HepG2 (cell line): ENCODE data around the gene GRM1. TPM values are rescaled to one million over a fixed set of nuclear protein-coding genes. Genes with fewer than 3 reads are reported as not detected.

Experiments used
- ATAC-seq: fragments of 200-7000 bp; cut with Tn5 transposase; 3 replicates; pipeline ENCODE4 v1.9.1; 2020; ENCODE audit warnings: mild to moderate bottlenecking, moderate library complexity
- BruUV-seq: library from RNA; stranded (reverse); fragments of 400-500 nt; replicated peaks from 2 replicates; lab custom pipeline; 2021; lab: Mats Ljungman, UMichigan
- CTCF ChIA-PET: fragments of 300-600 bp; formaldehyde crosslinking; extraction: SDS; loops from one replicate; lab custom pipeline; 2021; ENCODE audit warnings: low total read pairs, inconsistent platforms, low intra/inter-chr PET ratio; lab: Yijun Ruan, JAX
- POLR2A ChIA-PET: fragments of 350-600 bp; sonication (Branson Sonifier 250); formaldehyde crosslinking; loops from one replicate; lab custom pipeline; 2020; ENCODE audit warnings: antibody characterized with exemption, inconsistent platforms; lab: Yijun Ruan, JAX
- DNase-seq: peaks from one replicate; pipeline ENCODE4 v3.0.0-alpha.2; 2015; ENCODE audit warnings: low spot score
- FAIRE-seq: peaks from 3 replicates; lab custom pipeline; 2011; peaks lifted over from hg19 to GRCh38; lab: Jason Lieb, UNC
- H2AFZ ChIP-seq: one replicate; pipeline ENCODE4 v1.6.1; 2011; ENCODE audit warnings: low read length, inconsistent platforms
- H3K27ac ChIP-seq: fragments of 300-600 bp; 3 replicates; pipeline ENCODE4 v1.8.0; 2011; ENCODE audit warnings: mixed run types, mild to moderate bottlenecking, mixed read lengths, low read length, inconsistent platforms; ENCODE audit not compliant: insufficient read depth; ENCODE audit errors: extremely low read length
- H3K27me3 ChIP-seq, 2 experiments: fragments of 200-600 bp in 1 of 2; 2 replicates in 1 of 2; 3 replicates in 1 of 2; pipeline versions ENCODE4 v1.6.0 to v1.8.0; 2011; ENCODE audit warnings: low read length in 2 of 2, mild to moderate bottlenecking in 2 of 2, moderate library complexity in 2 of 2, inconsistent platforms in 1 of 2; ENCODE audit not compliant: insufficient read depth in 2 of 2, control insufficient read depth in 1 of 2
- H3K36me3 ChIP-seq, 2 experiments: fragments of 200-600 bp in 1 of 2; replicated peaks in 1 of 2; 2 replicates in 1 of 2; 3 replicates in 1 of 2; pipeline versions ENCODE4 v1.5.1 to v1.8.0; 2011; ENCODE audit warnings: low read length in 2 of 2, inconsistent platforms in 1 of 2; ENCODE audit not compliant: insufficient read depth in 2 of 2, control insufficient read depth in 1 of 2
- H3K4me1 ChIP-seq: 2 replicates; pipeline ENCODE4 v1.5.1; 2012; ENCODE audit warnings: low read length, inconsistent platforms; ENCODE audit not compliant: insufficient read depth
- H3K4me2 ChIP-seq: 2 replicates; pipeline ENCODE4 v1.6.0; 2011; ENCODE audit warnings: low read depth, low read length, inconsistent platforms
- H3K4me3 ChIP-seq, 3 experiments: fragments of 200-600 bp in 1 of 3; sonication (generic), shearing (Covaris generic) in 1 of 3; replicated peaks in 1 of 3; 2 replicates each; pipeline ENCODE4 v1.5.1; 2011 to 2016; ENCODE audit warnings: low read length in 3 of 3, inconsistent platforms in 2 of 3, low read depth in 2 of 3, mild to moderate bottlenecking in 2 of 3, control low read depth in 1 of 3, mixed read lengths in 1 of 3; ENCODE audit not compliant: insufficient read depth in 1 of 3
- H3K79me2 ChIP-seq: one replicate; pipeline ENCODE4 v1.6.1; 2011; ENCODE audit warnings: low read length, inconsistent platforms; ENCODE audit not compliant: insufficient read depth
- H3K9ac ChIP-seq: 2 replicates; pipeline ENCODE4 v1.6.0; 2011; ENCODE audit warnings: mild to moderate bottlenecking, low read depth, low read length, inconsistent platforms; ENCODE audit not compliant: insufficient read depth
- H3K9me3 ChIP-seq: 2 replicates; pipeline ENCODE4 v1.5.1; 2012; ENCODE audit warnings: mild to moderate bottlenecking, low read length
- H4K20me1 ChIP-seq: 2 replicates; pipeline ENCODE4 v1.6.0; 2011; ENCODE audit warnings: inconsistent platforms, mild to moderate bottlenecking, low read length, moderate library complexity; ENCODE audit not compliant: insufficient read depth
- HES4 ChIP-seq: sonication (generic); formaldehyde crosslinking; IDR thresholded peaks from 2 replicates; pipeline ENCODE4 v1.9.0; 2021; ENCODE audit warnings: mild to moderate bottlenecking, missing genetic modification reagents, borderline replicate concordance
- KDM6A ChIP-seq: IDR thresholded peaks from 2 replicates; pipeline ENCODE4 v1.6.1; 2016; ENCODE audit warnings: low read depth
- MAFF ChIP-seq: IDR thresholded peaks from 2 replicates; pipeline ENCODE4 v1.6.1; 2011; ENCODE audit warnings: low read depth, low read length, improper control_type of control experiment
- MAFK ChIP-seq, 2 experiments: IDR thresholded peaks in 1 of 2; conservative IDR thresholded peaks in 1 of 2; 2 replicates each; pipeline ENCODE4 v1.6.1; 2011; ENCODE audit warnings: improper control_type of control experiment in 2 of 2, low read length in 2 of 2
- MTA3 ChIP-seq: sonication (generic); formaldehyde crosslinking; IDR thresholded peaks from 2 replicates; pipeline ENCODE4 v1.4.0; 2020; ENCODE audit warnings: missing genetic modification reagents
- RBFOX2 ChIP-seq: fragments of 200-400 bp; formaldehyde crosslinking; IDR thresholded peaks from 2 replicates; pipeline ENCODE4 v1.6.1; 2017; ENCODE audit warnings: low read depth, mild to moderate bottlenecking, low read length
- SIX4 ChIP-seq: sonication (generic); formaldehyde crosslinking; IDR thresholded peaks from 2 replicates; pipeline ENCODE4 v1.4.0; 2020; ENCODE audit warnings: missing genetic modification reagents
- SP2 ChIP-seq: sonication (generic); formaldehyde crosslinking; IDR thresholded peaks from 2 replicates; pipeline ENCODE4 v1.5.1; 2020; ENCODE audit warnings: mild to moderate bottlenecking, missing genetic modification reagents
- ZNF460 ChIP-seq: sonication (generic); formaldehyde crosslinking; IDR thresholded peaks from 2 replicates; pipeline ENCODE4 v1.5.1; 2020; ENCODE audit warnings: missing genetic modification reagents, mild to moderate bottlenecking, borderline replicate concordance
- ZNF619 ChIP-seq: sonication (generic); formaldehyde crosslinking; IDR thresholded peaks from 2 replicates; pipeline ENCODE4 v1.4.0; 2020; ENCODE audit warnings: mild to moderate bottlenecking, missing genetic modification reagents
- WGBS: methylation state at CpG from one replicate; pipeline ENCODE4 v1.1.6; 2017; ENCODE audit warnings: low lambda C conversion rate; 5-methylcytosine and 5-hydroxymethylcytosine counted together
- in situ Hi-C: cut with HindIII; loops from 2 replicates; pipeline ENCODE4 v1.10.0; 2017; ENCODE audit warnings: low pct_unique_long_range_greater_than_20kb; ENCODE audit not compliant: extremely low pct_ligation_motif_present
- intact Hi-C: fragments of 100-400 bp; cut with micrococcal nuclease; formaldehyde crosslinking; loops from one replicate; pipeline ENCODE4 v1.10.0; 2022; ENCODE audit not compliant: unreplicated experiment
- polyA plus RNA-seq, 8 experiments: library from polyadenylated mRNA; depleted of rRNA in 3 of 8; stranded (reverse) in 7 of 8; unstranded in 1 of 8; fragments of >200 nt; fragmentation: Illumina TruSeq in 4 of 8; extraction: Trizol in 4 of 8; gene quantifications; 2 replicates each; pipeline versions ENCODE4 v1.2.1 to v1.2.3, GENCODE V29; 2011 to 2016; ENCODE audit warnings: low read depth in 4 of 8, missing spikeins in 1 of 8, mixed read lengths in 1 of 8; ENCODE audit not compliant: insufficient read depth in 1 of 8
- total RNA-seq, 5 experiments: library from RNA; depleted of rRNA; stranded (reverse); fragments of >200 nt; fragmentation: Illumina TruSeq; extraction: Trizol; gene quantifications; 2 replicates each; pipeline ENCODE4 v1.2.3, GENCODE V29; 2016; ENCODE audit warnings: low read depth in 1 of 5
- TF ChIP-seq, protein P1 (sequence below): sonication (generic); formaldehyde crosslinking; IDR thresholded peaks from 2 replicates; pipeline ENCODE4 v1.8.0; 2022; ENCODE audit warnings: mild to moderate bottlenecking, missing genetic modification reagents, borderline replicate concordance
- TF ChIP-seq, protein P2 (sequence below): sonication (generic); formaldehyde crosslinking; IDR thresholded peaks from 2 replicates; pipeline ENCODE4 v1.4.0; 2020; ENCODE audit warnings: missing genetic modification reagents
- TF ChIP-seq, protein P3 (sequence below): sonication (generic); formaldehyde crosslinking; conservative IDR thresholded peaks from 2 replicates; pipeline ENCODE4 v1.4.0; 2020; ENCODE audit warnings: missing genetic modification reagents

Gene GRM1
- total and polyA plus RNA-seq, 2 of the 13 experiments (the other 11 are each of a cell fraction or from before 2014, with no cell fraction given) = 0.09 TPM; not detected in 1

DNA sequence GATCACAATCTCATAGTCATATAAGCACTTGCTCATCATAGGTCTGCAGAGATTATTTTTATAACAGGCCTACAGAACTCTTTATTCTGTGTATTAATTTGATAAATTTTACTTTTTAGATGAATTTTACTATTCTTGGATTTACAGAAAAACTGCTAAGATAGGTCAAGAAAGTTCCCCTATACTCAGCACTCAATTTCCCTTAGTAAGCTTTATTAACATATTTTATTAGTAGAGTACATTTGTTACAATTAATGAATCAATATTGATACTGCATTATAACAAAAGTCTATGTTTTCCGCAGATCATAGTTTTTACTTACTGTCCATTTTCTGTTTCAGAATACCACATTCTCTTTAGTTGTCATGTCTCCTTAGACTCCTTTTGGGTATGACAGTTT is 148.9 kb downstream of the GRM1 start:
- ChIA-PET CTCF (no interaction called here), POLR2A (no interaction called here)
- Histone ChIP-seq H4K20me1 (no peaks in the 10 kb centered on the region), H3K9me3 (no peaks in the 10 kb centered on the region), H3K36me3 (no peaks in the 10 kb centered on the region), H3K4me1 (no peaks in the 10 kb centered on the region), H3K4me3 (no peak overlapping the region), H3K79me2 (no peaks in the 10 kb centered on the region), H3K9ac (no peak overlapping the region), H3K27ac (no peak overlapping the region), H3K4me2 (no peak overlapping the region), H3K27me3 (no peaks in the 10 kb centered on the region), H2AFZ (no peak overlapping the region)
- ATAC-seq (no peak), DNase-seq (no peak), FAIRE-seq (no peak)
- intact Hi-C loops (no loop called here), in situ Hi-C loops (no loop called here)
- 60% methylated on average over 1 of the region's 1 CpG for WGBS
- no TSS peak for BruUV-seq
- TF ChIP-seq SIX4 (CRISPR knock-in tag) = no peak
- TF ChIP-seq MAFF = peak; percentile 66; the same call in 1 of the 2 replicates
- peak; percentile 14 to 71; a peak in 2 of 4 replicates for TF ChIP-seq MAFK (conservative IDR thresholded peaks at IDR 0.05 in 1 of 2, IDR thresholded peaks at IDR 0.05 in 1 of 2; ENCODE audit: low read length in 2 of 2)

DNA sequence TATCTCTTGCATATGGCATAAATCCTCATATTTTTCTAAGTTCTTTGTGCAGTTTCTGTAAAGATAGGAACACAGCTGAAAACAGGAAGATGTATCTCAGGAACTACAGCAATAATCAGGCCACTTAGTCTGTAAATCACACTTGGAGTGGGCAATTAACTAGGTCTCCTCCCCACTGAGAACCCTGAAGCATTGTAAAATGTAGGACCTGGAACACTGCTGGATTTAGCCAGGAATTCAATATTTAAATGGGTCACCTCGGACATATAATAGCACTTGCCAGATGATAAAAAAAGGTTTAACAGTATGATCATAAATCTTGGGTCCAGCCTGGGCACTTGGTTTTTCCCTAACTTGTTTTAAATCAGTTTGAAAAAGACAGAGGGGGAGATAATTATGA is 155.0 kb downstream of the GRM1 start:
- H3K4me3 ChIP-seq = no peak overlapping the region
- no peak overlapping the region for H2AFZ ChIP-seq
- DNase-seq = no peak
- POLR2A ChIA-PET = no interaction called here
- no peak for ATAC-seq
- BruUV-seq = no TSS peak
- no peak overlapping the region for H3K4me2 ChIP-seq
- H4K20me1 ChIP-seq = no peaks in the 10 kb centered on the region
- H3K27me3 ChIP-seq = no peaks in the 10 kb centered on the region
- no peak overlapping the region for H3K27ac ChIP-seq
- no peaks in the 10 kb centered on the region for H3K9me3 ChIP-seq
- no peaks in the 10 kb centered on the region for H3K79me2 ChIP-seq
- WGBS = 0% methylated on average over 1 of the region's 1 CpG
- no peaks in the 10 kb centered on the region for H3K4me1 ChIP-seq
- no peak overlapping the region for H3K9ac ChIP-seq
- in situ Hi-C loops = no loop called here
- intact Hi-C loops = no loop called here
- no peak for FAIRE-seq
- CTCF ChIA-PET = no interaction called here
- no peaks in the 10 kb centered on the region for H3K36me3 ChIP-seq
- no peak for TF ChIP-seq SP2 (CRISPR knock-in tag)
- no peak for TF ChIP-seq ZNF460
- no peak for TF ChIP-seq MTA3
- TF ChIP-seq, protein P1, sequence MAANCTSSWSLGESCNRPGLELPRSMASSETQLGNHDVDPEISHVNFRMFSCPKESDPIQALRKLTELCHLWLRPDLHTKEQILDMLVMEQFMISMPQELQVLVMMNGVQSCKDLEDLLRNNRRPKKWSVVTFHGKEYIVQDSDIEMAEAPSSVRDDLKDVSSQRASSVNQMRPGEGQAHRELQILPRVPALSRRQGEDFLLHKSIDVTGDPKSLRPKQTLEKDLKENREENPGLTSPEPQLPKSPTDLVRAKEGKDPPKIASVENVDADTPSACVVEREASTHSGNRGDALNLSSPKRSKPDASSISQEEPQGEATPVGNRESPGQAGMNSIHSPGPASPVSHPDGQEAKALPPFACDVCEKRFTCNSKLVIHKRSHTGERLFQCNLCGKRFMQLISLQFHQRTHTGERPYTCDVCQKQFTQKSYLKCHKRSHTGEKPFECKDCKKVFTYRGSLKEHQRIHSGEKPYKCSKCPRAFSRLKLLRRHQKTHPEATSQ (CRISPR knock-in tag) = no peak
- TF ChIP-seq, protein P2, sequence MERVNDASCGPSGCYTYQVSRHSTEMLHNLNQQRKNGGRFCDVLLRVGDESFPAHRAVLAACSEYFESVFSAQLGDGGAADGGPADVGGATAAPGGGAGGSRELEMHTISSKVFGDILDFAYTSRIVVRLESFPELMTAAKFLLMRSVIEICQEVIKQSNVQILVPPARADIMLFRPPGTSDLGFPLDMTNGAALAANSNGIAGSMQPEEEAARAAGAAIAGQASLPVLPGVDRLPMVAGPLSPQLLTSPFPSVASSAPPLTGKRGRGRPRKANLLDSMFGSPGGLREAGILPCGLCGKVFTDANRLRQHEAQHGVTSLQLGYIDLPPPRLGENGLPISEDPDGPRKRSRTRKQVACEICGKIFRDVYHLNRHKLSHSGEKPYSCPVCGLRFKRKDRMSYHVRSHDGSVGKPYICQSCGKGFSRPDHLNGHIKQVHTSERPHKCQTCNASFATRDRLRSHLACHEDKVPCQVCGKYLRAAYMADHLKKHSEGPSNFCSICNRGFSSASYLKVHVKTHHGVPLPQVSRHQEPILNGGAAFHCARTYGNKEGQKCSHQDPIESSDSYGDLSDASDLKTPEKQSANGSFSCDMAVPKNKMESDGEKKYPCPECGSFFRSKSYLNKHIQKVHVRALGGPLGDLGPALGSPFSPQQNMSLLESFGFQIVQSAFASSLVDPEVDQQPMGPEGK (CRISPR knock-in tag) = no peak
- TF ChIP-seq ZNF619 (CRISPR knock-in tag) = no peak
- no peak for TF ChIP-seq RBFOX2
- no peak for TF ChIP-seq KDM6A (CRISPR knock-in tag)
- TF ChIP-seq, protein P3, sequence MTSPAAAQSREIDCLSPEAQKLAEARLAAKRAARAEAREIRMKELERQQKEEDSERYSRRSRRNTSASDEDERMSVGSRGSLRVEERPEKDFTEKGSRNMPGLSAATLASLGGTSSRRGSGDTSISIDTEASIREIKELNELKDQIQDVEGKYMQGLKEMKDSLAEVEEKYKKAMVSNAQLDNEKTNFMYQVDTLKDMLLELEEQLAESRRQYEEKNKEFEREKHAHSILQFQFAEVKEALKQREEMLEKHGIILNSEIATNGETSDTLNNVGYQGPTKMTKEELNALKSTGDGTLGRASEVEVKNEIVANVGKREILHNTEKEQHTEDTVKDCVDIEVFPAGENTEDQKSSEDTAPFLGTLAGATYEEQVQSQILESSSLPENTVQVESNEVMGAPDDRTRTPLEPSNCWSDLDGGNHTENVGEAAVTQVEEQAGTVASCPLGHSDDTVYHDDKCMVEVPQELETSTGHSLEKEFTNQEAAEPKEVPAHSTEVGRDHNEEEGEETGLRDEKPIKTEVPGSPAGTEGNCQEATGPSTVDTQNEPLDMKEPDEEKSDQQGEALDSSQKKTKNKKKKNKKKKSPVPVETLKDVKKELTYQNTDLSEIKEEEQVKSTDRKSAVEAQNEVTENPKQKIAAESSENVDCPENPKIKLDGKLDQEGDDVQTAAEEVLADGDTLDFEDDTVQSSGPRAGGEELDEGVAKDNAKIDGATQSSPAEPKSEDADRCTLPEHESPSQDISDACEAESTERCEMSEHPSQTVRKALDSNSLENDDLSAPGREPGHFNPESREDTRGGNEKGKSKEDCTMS (CRISPR knock-in tag) = no peak
- no peak for TF ChIP-seq HES4 (CRISPR knock-in tag)
